GM18508 (cell line): ENCODE data around the gene ECE2.
"Not testable (repeated sequence)": the region's sequence is repeated elsewhere in the genome, so short reads cannot be mapped to it uniquely, and the experiment has no call there.

Source experiments
- ATAC-seq: cut with Tn5 transposase; IDR thresholded peaks from one replicate; pipeline ENCODE4 v1.9.1; 2021; ENCODE audit warnings: moderate number of reproducible peaks; ENCODE audit not compliant: insufficient read depth, unreplicated experiment

ECE2 gene

DNA sequence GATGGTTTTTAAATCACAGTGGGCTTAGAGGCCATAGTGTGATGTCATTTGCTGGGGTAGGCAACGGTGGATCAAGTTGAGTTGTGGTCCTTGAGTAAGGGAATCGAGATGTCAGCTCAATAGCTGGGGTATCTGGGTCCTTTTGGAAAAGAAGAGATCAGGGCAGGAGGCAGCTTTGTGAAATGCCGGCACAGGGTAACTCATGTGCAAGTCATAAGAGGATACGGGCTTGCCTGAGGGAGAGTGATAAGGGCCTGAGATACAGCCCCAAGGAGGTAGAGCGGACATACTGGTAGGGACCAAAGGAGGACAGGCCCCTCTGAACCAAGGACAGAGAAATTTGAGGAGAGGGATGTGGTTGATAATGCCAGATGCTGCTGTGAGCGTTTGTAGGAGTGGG, 57.4 kb downstream of the ECE2 start:
- ATAC-seq, result no peak

DNA sequence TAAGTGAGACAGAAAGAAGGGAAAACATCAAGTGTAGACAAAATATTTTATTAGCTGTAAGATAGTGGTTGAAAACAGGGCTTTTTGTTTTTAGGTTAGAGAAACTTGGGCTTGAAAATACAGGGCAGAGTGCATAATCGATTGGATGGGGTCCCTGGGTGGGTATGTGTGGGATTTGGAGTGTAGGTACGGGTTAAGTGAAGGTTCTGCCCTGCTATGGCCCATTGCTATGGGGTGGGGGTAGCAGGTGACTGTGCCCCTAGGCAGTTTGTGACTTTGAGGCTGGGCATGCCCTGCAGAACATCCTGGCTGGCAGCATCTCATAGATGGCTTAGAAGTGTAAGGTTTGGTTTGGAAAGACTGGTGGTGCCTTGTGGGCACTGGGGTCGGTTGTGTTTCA, 57.9 kb downstream of the ECE2 start:
- ATAC-seq, result no peak

DNA sequence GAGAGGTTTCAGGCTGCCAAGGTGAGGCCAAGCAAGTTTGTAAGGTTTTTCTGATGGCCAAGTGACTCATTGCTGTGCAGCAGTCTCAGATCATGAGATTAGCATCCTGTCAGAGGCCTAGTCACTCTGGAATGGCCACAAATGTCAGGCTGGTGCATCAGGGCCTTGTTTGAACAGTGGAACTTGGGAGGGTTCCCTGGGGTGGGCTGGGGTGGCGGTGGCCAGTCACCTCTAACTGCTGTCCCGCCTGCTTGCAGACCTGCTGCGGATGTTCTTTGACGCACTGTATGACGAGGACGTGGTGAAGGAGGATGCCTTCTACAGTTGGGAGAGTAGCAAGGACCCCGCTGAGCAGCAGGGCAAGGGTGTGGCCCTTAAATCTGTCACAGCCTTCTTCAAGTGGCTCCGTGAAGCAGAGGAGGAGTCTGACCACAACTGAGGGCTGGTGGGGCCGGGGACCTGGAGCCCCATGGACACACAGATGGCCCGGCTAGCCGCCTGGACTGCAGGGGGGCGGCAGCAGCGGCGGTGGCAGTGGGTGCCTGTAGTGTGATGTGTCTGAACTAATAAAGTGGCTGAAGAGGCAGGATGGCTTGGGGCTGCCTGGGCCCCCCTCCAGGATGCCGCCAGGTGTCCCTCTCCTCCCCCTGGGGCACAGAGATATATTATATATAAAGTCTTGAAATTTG, 58.8 kb downstream of the ECE2 start:
- ATAC-seq, result no peak

DNA sequence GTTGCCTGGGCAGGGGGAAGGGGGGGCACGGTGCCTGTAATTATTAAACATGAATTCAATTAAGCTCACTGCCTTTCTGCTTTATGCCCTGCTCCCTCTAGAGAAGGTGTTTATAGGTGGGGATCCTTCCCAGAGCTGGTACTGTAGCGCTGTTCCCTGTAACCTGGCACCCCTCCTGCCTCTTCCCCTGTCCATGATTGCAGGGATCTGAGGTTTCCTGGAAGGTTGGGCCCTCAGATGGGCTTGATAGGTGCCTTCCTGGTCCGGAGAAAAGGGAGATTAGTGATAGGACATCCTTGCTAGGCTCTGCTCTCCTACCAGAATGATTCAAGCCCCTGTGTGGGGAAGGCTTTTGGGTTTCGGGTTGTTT, 59.5 kb downstream of the ECE2 start:
- no peak for ATAC-seq

DNA sequence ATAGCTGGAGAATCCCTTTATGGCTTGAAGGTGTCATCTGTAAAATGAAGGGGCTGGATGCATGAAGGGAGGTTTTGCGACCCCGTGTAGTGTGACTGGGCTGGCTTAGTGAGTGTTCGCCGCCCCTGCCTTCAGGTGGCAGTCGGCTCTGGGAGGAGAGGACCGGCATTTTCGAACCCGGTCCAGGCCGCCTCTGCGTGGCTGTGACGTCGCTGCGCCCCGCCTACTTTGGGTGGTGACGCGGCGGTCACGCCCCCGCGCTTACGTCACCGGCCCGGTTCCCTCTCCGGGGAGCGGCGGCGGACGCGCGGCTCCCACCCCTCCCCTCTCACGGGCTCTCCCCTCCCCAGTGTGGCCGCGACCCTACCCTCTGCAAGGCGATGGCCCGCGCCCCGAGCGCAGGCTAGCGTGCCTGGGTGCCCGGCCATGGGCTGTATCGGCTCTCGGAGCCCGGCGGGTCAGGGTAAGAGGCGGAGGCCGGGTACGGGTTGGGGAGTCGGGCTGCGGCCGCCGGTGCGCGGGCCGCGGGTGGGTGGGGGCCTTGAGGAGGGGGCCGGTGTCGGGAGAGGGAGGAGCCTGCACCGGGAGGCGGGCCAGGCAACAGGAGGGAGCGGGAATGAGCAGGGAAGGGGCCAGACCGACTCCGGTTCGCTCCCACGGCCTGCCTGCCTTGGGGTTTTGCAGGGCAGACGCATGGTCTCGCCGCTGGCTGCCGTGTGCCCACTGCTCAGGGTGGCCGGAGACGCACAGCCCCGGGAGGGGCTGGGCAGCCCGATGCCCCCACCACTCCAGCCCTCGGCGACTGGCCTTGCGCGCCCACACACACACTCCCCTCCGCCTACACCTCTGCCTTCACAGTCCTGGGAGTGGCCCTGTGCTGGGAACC, 60.1 kb downstream of the ECE2 start:
- ATAC-seq, result no peak

DNA sequence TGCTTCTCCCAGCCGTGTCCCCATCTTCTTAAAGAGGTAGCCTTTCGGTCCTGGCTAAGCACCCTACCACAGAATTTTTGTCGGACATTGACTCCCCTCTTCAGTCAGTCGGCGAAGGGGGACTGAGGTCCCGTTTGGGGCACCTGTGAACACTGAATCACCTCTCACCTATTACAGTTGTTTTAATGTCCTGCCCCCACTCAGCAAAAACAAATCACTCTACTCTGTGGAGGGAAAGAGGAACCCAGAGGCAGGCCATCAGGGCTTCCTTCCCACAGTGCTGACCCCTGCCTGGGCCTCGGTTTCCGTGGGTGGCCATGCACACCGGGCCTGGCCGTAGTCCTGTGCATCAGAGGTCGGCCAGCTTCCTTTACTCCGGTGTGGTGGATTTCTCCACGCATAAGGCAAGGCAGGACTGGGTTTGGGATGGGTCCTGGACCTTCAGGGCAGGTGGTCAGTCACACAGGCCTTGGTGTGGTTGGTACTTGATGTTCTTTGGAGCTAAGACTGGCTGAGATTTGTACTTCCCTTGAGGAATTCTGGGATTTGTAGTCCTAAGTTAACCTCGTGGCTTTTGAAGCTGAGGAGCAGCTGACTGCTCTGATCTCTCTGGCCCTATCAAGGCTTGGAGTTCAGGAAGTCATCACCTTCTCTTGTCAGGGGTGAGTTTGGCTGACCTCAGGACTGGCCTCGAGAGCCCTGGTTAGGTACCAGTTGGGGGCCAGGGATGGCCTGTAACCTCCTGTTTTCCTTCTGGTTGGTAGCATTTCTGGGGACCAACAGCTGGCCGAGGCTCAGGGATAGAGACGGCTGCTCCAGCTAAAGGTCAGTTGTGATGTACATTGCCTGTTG, 61.0 kb downstream of the ECE2 start:
- no peak for ATAC-seq

DNA sequence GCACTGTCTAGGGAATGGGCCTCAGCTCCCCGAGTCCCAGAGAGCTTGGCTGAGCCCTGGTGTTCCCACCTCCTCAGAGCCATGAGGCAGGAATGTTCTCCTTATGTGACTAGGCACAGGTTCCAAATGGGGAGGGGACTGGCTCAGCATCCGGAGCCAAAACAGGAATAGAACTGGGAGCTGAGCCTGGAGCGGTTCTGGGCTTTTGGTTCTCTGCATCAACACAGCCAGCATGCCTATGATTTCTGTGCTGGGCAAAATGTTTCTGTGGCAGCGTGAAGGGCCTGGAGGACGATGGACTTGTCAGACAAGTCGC, 61.5 kb downstream of the ECE2 start, which contains the start of gene FAM131A:
Gene FAM131A (plus strand): TSS at position 202 of the 316 bp plus-strand sequence. CDS start 31 bp downstream, at position 233.
- no peak for ATAC-seq

DNA sequence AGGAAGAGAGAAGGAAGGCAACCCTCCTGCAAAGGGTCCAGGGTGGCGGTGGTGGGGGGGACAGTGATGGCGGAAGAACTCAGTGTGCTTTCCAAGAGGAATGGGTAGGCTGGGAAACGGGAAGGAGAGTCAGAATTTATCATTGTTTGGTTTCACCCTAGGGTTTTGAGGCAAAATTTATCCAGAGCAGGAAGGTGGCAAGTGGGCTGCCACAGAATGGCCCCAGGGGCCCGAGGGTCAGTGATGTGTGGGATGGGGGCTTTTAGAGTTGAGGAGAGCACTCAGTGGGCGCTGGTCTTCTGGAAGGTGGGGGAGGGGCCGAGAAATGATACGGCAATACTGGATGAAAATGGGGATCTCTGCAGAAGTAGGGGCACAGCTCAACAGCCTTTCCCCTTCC, 62.2 kb downstream of the ECE2 start:
- no peak for ATAC-seq

DNA sequence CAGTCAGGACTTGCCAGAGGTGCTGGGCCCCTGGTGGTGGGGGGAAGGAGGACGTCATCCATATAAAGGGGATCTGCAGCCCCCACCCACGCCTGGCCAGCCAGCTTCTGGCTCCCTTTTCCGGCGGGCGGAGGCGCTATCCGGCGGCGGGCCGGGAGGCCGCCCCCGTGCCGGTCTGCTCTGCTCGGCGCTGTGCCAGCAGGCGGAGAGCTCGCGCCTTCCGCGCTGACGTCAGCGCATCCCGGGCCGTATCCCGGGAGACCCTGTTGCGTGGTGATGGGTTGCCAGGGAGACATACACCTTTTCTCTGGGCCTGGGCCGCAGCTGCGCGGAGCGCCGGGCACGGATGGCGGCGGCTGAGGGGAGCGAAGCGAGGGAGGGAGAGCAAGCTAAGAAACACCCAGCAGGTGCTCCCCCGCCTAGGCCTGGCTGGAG, 62.7 kb downstream of the ECE2 start:
- ATAC-seq, result no peak

DNA sequence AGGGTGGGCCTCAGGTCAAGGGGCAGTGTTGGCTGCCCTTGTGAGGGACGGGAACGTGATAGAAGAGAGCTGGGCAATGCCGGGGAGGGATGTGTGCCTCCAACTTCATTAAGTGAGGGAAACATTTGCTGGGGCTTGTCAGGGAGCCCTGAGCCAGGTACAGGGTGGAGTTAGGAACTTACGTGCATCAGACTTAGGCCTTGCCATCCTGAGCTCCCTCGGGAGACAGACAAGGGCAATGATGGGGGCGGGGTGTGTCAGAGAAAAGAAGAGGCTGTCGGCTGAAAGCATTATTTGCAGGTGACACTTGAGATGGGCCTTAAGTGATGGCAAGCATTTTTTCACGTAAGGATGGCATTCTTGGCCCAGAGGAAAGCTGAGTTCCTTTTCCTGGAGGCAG, 63.2 kb downstream of the ECE2 start:
- no peak for ATAC-seq

DNA sequence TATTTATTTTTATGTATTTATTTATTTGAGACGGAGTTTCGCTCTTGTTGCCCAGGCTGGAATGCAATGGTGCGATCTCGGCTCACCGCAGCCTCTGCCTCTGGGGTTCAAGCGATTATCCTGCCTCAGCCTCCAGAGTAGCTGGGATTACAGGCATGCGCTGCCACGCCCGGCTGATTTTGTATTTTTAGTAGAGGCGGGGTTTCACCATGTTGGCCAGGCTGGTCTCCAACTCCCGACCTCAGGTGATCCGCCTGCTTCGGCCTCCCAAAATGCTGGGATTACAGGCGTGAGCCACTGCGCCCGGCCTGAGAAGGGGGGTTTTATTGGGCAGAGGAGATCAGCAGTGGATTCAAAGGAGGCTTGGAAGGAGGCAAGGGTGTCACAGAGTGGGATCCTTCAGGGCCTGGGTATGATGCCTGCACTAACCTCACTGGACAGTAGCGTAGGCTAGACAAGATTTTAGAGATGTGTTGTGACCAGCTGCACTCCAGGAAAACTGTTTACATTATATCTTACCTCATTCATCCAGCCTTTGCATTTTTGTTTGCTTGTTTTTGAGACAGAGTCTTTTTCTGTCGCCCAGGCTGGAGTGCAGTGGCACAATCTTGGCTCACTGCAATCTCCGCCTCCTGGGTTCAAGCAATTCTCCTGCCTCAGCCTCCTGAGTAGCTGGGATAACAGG, 63.8 kb downstream of the ECE2 start:
- not testable (repeated sequence) for ATAC-seq

DNA sequence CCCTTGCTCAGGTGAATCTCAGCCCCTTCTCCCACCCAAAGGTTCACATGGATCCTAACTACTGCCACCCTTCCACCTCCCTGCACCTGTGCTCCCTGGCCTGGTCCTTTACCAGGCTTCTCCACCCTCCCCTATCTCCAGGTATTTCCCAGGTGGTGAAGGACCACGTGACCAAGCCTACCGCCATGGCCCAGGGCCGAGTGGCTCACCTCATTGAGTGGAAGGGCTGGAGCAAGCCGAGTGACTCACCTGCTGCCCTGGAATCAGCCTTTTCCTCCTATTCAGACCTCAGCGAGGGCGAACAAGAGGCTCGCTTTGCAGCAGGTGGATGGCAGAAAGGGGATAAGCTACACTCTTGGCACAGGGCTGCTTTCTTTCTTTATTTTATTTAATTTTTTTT, 66.1 kb downstream of the ECE2 start:
- no peak for ATAC-seq
